B cell (primary cell): ENCODE measurements around the gene KLHL26. TPM values are rescaled to one million over a fixed set of nuclear protein-coding genes. Genes with fewer than 3 reads are reported as not detected.

ENCODE experiments used
- ATAC-seq: fragments of 200-7000 bp; cut with Tn5 transposase; one replicate; pipeline ENCODE4 v1.10.0; 2021; ENCODE audit warnings: low read depth, mild to moderate bottlenecking, moderate number of reproducible peaks, moderate library complexity
- CTCF ChIA-PET: fragments of 350-600 bp; sonication (Branson Sonifier 250); formaldehyde crosslinking; loops from one replicate; lab custom pipeline; 2021; ENCODE audit warnings: antibody characterized with exemption, inconsistent platforms; lab: Charles Lee
- POLR2A ChIA-PET: fragments of 350-600 bp; sonication (Branson Sonifier 250); formaldehyde crosslinking; loops from one replicate; lab custom pipeline; 2021; ENCODE audit warnings: antibody characterized with exemption; lab: Charles Lee
- DNase-seq: peaks from one replicate; pipeline ENCODE4 v3.0.0; 2013
- H2AFZ ChIP-seq: 2 replicates; pipeline ENCODE4 v1.6.1; 2012; ENCODE audit warnings: mild to moderate bottlenecking, low read depth, low read length; ENCODE audit not compliant: insufficient read depth, poor library complexity, severe bottlenecking
- H3K27ac ChIP-seq, 2 donors: 1 replicate in 1 of 2; 2 replicates in 1 of 2; pipeline ENCODE4 v1.5.1; 2012 to 2013; ENCODE audit warnings: low read length in 2 of 2, mild to moderate bottlenecking in 2 of 2, moderate library complexity in 1 of 2
- H3K27me3 ChIP-seq, 4 experiments: fragments of 200-600 bp in 1 of 4; sonication (generic) in 1 of 4; replicated peaks in 1 of 4; 1 replicate in 2 of 4; 2 replicates in 2 of 4; pipeline versions ENCODE4 v1.6.1 to v1.7.0; 2013 to 2016; ENCODE audit warnings: low read length in 3 of 4, mild to moderate bottlenecking in 2 of 4, mixed read lengths in 1 of 4, moderate library complexity in 1 of 4; ENCODE audit not compliant: insufficient read depth in 4 of 4, control insufficient read depth in 3 of 4; ENCODE audit errors: control extremely low read depth in 1 of 4
- H3K36me3 ChIP-seq, 2 experiments: replicated peaks in 1 of 2; 1 replicate in 1 of 2; 2 replicates in 1 of 2; pipeline versions ENCODE4 v1.6.1 to v1.7.1; 2013; ENCODE audit warnings: low read length in 1 of 2; ENCODE audit not compliant: insufficient read depth in 2 of 2, control insufficient read depth in 1 of 2; ENCODE audit errors: control extremely low read depth in 1 of 2, extremely low read depth in 1 of 2
- H3K4me1 ChIP-seq, 2 donors: fragments of 200-600 bp in 1 of 2; sonication (generic) in 1 of 2; 1 replicate in 1 of 2; 2 replicates in 1 of 2; pipeline versions ENCODE4 v1.5.1 to v1.6.1; 2013 to 2017; ENCODE audit warnings: low read length in 2 of 2; ENCODE audit not compliant: control insufficient read depth in 2 of 2, insufficient read depth in 2 of 2
- H3K4me2 ChIP-seq: replicated peaks from 2 replicates; pipeline ENCODE3; 2012; ENCODE audit warnings: mild to moderate bottlenecking, low read depth, low read length; ENCODE audit not compliant: poor library complexity, severe bottlenecking
- H3K4me3 ChIP-seq, 5 experiments: fragments of 200-600 bp in 1 of 5; sonication (generic) in 1 of 5; 1 replicate in 3 of 5; 2 replicates in 2 of 5; pipeline versions ENCODE4 v1.5.1 to v1.7.0; 2011 to 2016; ENCODE audit warnings: low read length in 4 of 5, mild to moderate bottlenecking in 4 of 5, low read depth in 2 of 5, control low read depth in 1 of 5, moderate library complexity in 1 of 5; ENCODE audit not compliant: insufficient read depth in 1 of 5; ENCODE audit errors: control extremely low read depth in 1 of 5, extremely low read depth in 1 of 5
- H3K79me2 ChIP-seq: fragments of 200-600 bp; sonication (generic); one replicate; pipeline ENCODE4 v1.6.0; 2016; ENCODE audit warnings: low read length; ENCODE audit not compliant: control insufficient read depth, insufficient read depth
- H3K9ac ChIP-seq: fragments of 200-600 bp; sonication (generic); 2 replicates; pipeline ENCODE4 v1.6.1; 2017; ENCODE audit warnings: mild to moderate bottlenecking, low read length, moderate library complexity
- H3K9me3 ChIP-seq, 3 donors: one replicate each; pipeline versions ENCODE4 v1.6.1 to v1.7.1; 2013; ENCODE audit warnings: low read length in 2 of 3; ENCODE audit not compliant: control insufficient read depth in 2 of 3, insufficient read depth in 1 of 3; ENCODE audit errors: control extremely low read depth in 1 of 3
- H4K20me1 ChIP-seq: 2 replicates; pipeline ENCODE4 v1.6.0; 2012; ENCODE audit warnings: mild to moderate bottlenecking, low read length; ENCODE audit not compliant: insufficient read depth, control insufficient read depth, poor library complexity, severe bottlenecking
- H3K27ac Mint-ChIP-seq: one replicate; pipeline ENCODE4 v1.8.0; 2021; ENCODE audit warnings: mixed read lengths
- H3K27me3 Mint-ChIP-seq: one replicate; pipeline ENCODE4 v1.8.0; 2021; ENCODE audit warnings: mixed read lengths
- H3K4me1 Mint-ChIP-seq: one replicate; pipeline ENCODE4 v1.8.0; 2021; ENCODE audit warnings: mixed read lengths
- H3K4me3 Mint-ChIP-seq: one replicate; pipeline ENCODE4 v1.8.0; 2021; ENCODE audit warnings: mixed read lengths
- H3K9me3 Mint-ChIP-seq: one replicate; pipeline ENCODE4 v1.8.0; 2022; ENCODE audit warnings: mixed read lengths; ENCODE audit not compliant: insufficient read depth
- CTCF ChIP-seq: fragments of 200-600 bp; IDR thresholded peaks from one replicate; pipeline ENCODE4 v1.8.0; 2022; ENCODE audit warnings: antibody characterized with exemption, mild to moderate bottlenecking
- EZH2 ChIP-seq: IDR thresholded peaks from 2 replicates; pipeline ENCODE4 v1.6.1; 2012; ENCODE audit warnings: borderline replicate concordance, low read depth, mild to moderate bottlenecking, moderate library complexity, low read length; ENCODE audit not compliant: insufficient read depth, poor library complexity, severe bottlenecking
- whole genome bisulfite sequencing: methylation state at CpG from one replicate; pipeline ENCODE4 v1.1.5; 2013; ENCODE audit warnings: missing lambda C conversion rate; ENCODE audit not compliant: insufficient coverage; 5-methylcytosine and 5-hydroxymethylcytosine counted together
- intact Hi-C: fragments of 100-400 bp; cut with micrococcal nuclease; formaldehyde crosslinking; loops from one replicate; pipeline ENCODE4 v1.10.0; 2022
- polyA plus RNA-seq: library from polyadenylated mRNA; depleted of rRNA; stranded (reverse); fragments of >200 nt; gene quantifications from 2 replicates; pipeline ENCODE4 v1.2.3, GENCODE V29; 2012
- total RNA-seq, 2 donors: library from RNA; stranded (reverse); fragments of 120-200 nt in 1 of 2; gene quantifications; 1 replicate in 1 of 2; 2 replicates in 1 of 2; pipeline versions ENCODE4 v1.2.3 to v1.2.4, GENCODE V29; 2013 to 2022

Gene KLHL26
- total and polyA plus RNA-seq, 2 donors (not counting 1 experiment from before 2014, with no cell fraction given): 5.0 to 14.6 TPM

- TF ChIP-seq EZH2 (no peak), CTCF (no peak)
- DNase-seq (no peak), ATAC-seq (no peak)
- Histone ChIP-seq H3K27me3 (no peaks in the 10 kb centered on the region), H3K9me3 (peaks cover 0 to 7% (median 0%) of the 10 kb centered on the region in 3 donors), H4K20me1 (peaks cover 27% of the 10 kb centered on the region), H3K27ac (no peak overlapping the region), H3K79me2 (peaks cover 31% of the 10 kb centered on the region), H3K4me1 (peaks cover 11 to 31% of the 10 kb centered on the region in 2 donors), H3K4me2 (no peak overlapping the region), H3K4me3 (no peak overlapping the region), H3K9ac (no peak overlapping the region), H3K36me3 (no peaks in the 10 kb centered on the region), H2AFZ (no peak overlapping the region)
- intact Hi-C loops: no loop called here
- ChIA-PET CTCF (no interaction called here), POLR2A (interaction anchor here (0.5 kb wide), 1 partner anchor 1356 kb away, joined by 5 read pairs; no protein-coding TSS in a partner anchor)
- Mint-ChIP-seq H3K27me3 (no peaks in the 10 kb centered on the region), H3K9me3 (no peaks in the 10 kb centered on the region), H3K27ac (no peak overlapping the region), H3K4me1 (peaks cover 36% of the 10 kb centered on the region), H3K4me3 (no peak overlapping the region)
- 89% methylated on average over 7 of the region's 10 CpGs for WGBS
These were observed 24.3 kb downstream of the KLHL26 start for GRCh38 chr19:18660939-18661670.

GRCh38 chr19:18662972-18663732, 26.3 kb downstream of the KLHL26 start:
- no peak overlapping the region for H3K4me3 ChIP-seq
- H3K9me3 ChIP-seq: peaks cover 0 to 8% (median 0%) of the 10 kb centered on the region in 3 donors
- Mint-ChIP-seq H3K4me1 (peaks cover 27% of the 10 kb centered on the region), H3K9me3 (no peaks in the 10 kb centered on the region), H3K27me3 (no peaks in the 10 kb centered on the region), H3K27ac (no peak overlapping the region), H3K4me3 (no peak overlapping the region)
- 92% methylated on average over 15 of the region's 15 CpGs for WGBS
- H3K79me2 ChIP-seq: peaks cover 21% of the 10 kb centered on the region
- TF ChIP-seq CTCF: no peak
- TF ChIP-seq EZH2: no peak
- POLR2A ChIA-PET: no interaction called here
- intact Hi-C loops: no loop called here
- ATAC-seq (no peak), DNase-seq (no peak)
- H2AFZ ChIP-seq: no peak overlapping the region
- H3K4me1 ChIP-seq: peaks cover 11 to 39% of the 10 kb centered on the region in 2 donors
- H3K9ac ChIP-seq: no peak overlapping the region
- peaks cover 0 to 4% of the 10 kb centered on the region in 2 experiments for H3K36me3 ChIP-seq
- H3K27me3 ChIP-seq: no peaks in the 10 kb centered on the region
- H3K27ac ChIP-seq: no peak overlapping the region
- CTCF ChIA-PET: no interaction called here
- H3K4me2 ChIP-seq: no peak overlapping the region
- peaks cover 12% of the 10 kb centered on the region for H4K20me1 ChIP-seq
